Parathyroid adenoma (tissue), 2 donors: ENCODE results near the gene SGSH.
"Not testable (repeated sequence)": the region's sequence is repeated elsewhere in the genome, so short reads cannot be mapped to it uniquely, and the experiment has no call there.

Source experiments
- H2AFZ ChIP-seq: fragments of 300-600 bp; sonication (generic); one replicate; pipeline ENCODE4 v1.7.0; 2017; ENCODE audit warnings: antibody characterized with exemption, mild to moderate bottlenecking
- H3K27ac ChIP-seq: fragments of 300-600 bp; sonication (generic); one replicate; pipeline ENCODE4 v1.7.0; 2017
- H3K27me3 ChIP-seq: fragments of 300-600 bp; sonication (generic); one replicate; pipeline ENCODE4 v1.7.0; 2017; ENCODE audit warnings: low read length; ENCODE audit not compliant: control insufficient read depth, insufficient read depth
- H3K36me3 ChIP-seq: fragments of 300-600 bp; sonication (generic); one replicate; pipeline ENCODE4 v1.7.0; 2017; ENCODE audit warnings: low read length; ENCODE audit not compliant: control insufficient read depth, insufficient read depth
- H3K4me1 ChIP-seq: fragments of 300-600 bp; sonication (generic); one replicate; pipeline ENCODE4 v1.7.0; 2017; ENCODE audit warnings: control low read depth
- H3K4me2 ChIP-seq: fragments of 300-600 bp; sonication (generic); one replicate; pipeline ENCODE4 v1.7.0; 2017; ENCODE audit warnings: low read length
- H3K4me3 ChIP-seq: fragments of 300-600 bp; sonication (generic); one replicate; pipeline ENCODE4 v1.7.0; 2017; ENCODE audit warnings: low read depth, low read length
- H3K79me2 ChIP-seq: fragments of 300-600 bp; sonication (generic); one replicate; pipeline ENCODE4 v1.7.0; 2017; ENCODE audit warnings: control low read depth
- H3K9ac ChIP-seq: fragments of 300-600 bp; sonication (generic); one replicate; pipeline ENCODE4 v1.7.0; 2017; ENCODE audit warnings: mild to moderate bottlenecking
- H3K9me3 ChIP-seq: fragments of 300-600 bp; sonication (generic); one replicate; pipeline ENCODE4 v1.7.0; 2017; ENCODE audit warnings: low read length; ENCODE audit not compliant: control insufficient read depth
- CTCF ChIP-seq: fragments of 300-600 bp; sonication (generic); IDR thresholded peaks from one replicate; pipeline ENCODE4 v1.7.0; 2017; ENCODE audit warnings: antibody characterized with exemption, mild to moderate bottlenecking
- donor health status: primary hyperparathyroidism.

The SGSH gene

GRCh38 chr17:80260069-80260535, 40.0 kb upstream of the SGSH start:
- Histone ChIP-seq H2AFZ (peak overlapping the region; percentile 36), H3K4me2 (peak overlapping the region; percentile 70), H3K4me1 (peaks cover 43% of the 10 kb centered on the region), H3K9ac (no peak overlapping the region), H3K9me3 (no peaks in the 10 kb centered on the region), H3K79me2 (peaks cover 6% of the 10 kb centered on the region), H3K27ac (peak overlapping the region; percentile 100), H3K27me3 (no peaks in the 10 kb centered on the region), H3K36me3 (no peaks in the 10 kb centered on the region), H3K4me3 (peak overlapping the region; percentile 52)
- TF ChIP-seq CTCF, result no peak

- H3K4me2 ChIP-seq, result peak overlapping the region; percentile 70
- H3K27me3 ChIP-seq, result no peaks in the 10 kb centered on the region
- H3K27ac ChIP-seq, result peak overlapping the region; percentile 100
- peak overlapping the region; percentile 52 for H3K4me3 ChIP-seq
- H3K9ac ChIP-seq, result no peak overlapping the region
- peaks cover under 1% of the 10 kb centered on the region for H3K79me2 ChIP-seq
- TF ChIP-seq CTCF, result no peak
- H2AFZ ChIP-seq, result peak overlapping the region; percentile 36
- no peaks in the 10 kb centered on the region for H3K9me3 ChIP-seq
- H3K36me3 ChIP-seq, result no peaks in the 10 kb centered on the region
- peaks cover 43% of the 10 kb centered on the region for H3K4me1 ChIP-seq
These were observed 39.4 kb upstream of the SGSH start for GRCh38 chr17:80259457-80260068.

- not testable (repeated sequence) for H3K9me3 ChIP-seq, H3K9ac ChIP-seq, H3K79me2 ChIP-seq, H3K4me3 ChIP-seq, H3K27me3 ChIP-seq, H3K4me2 ChIP-seq, H3K36me3 ChIP-seq
- Histone ChIP-seq H2AFZ (peak overlapping the region; percentile 30), H3K4me1 (peaks cover 54% of the 10 kb centered on the region), H3K27ac (peak overlapping the region; percentile 100)
These were observed 38.2 kb upstream of the SGSH start for GRCh38 chr17:80258296-80258695.

GRCh38 chr17:80257716-80258213, 37.6 kb upstream of the SGSH start:
- no peak overlapping the region for H3K9ac ChIP-seq
- peak overlapping the region; percentile 100 for H3K27ac ChIP-seq
- H2AFZ ChIP-seq, result no peak overlapping the region
- no peaks in the 10 kb centered on the region for H3K79me2 ChIP-seq
- H3K9me3 ChIP-seq, result no peaks in the 10 kb centered on the region
- H3K4me2 ChIP-seq, result no peak overlapping the region
- H3K4me1 ChIP-seq, result peaks cover 56% of the 10 kb centered on the region
- no peak for TF ChIP-seq CTCF
- H3K27me3 ChIP-seq, result no peaks in the 10 kb centered on the region
- H3K36me3 ChIP-seq, result no peaks in the 10 kb centered on the region
- no peak overlapping the region for H3K4me3 ChIP-seq

- no peak for TF ChIP-seq CTCF
- Histone ChIP-seq H3K27me3 (no peaks in the 10 kb centered on the region), H3K27ac (peak overlapping the region; percentile 100), H3K4me2 (no peak overlapping the region), H3K79me2 (no peaks in the 10 kb centered on the region), H3K4me3 (no peak overlapping the region), H3K4me1 (peaks cover 51% of the 10 kb centered on the region), H3K9ac (no peak overlapping the region), H3K36me3 (no peaks in the 10 kb centered on the region), H2AFZ (no peak overlapping the region), H3K9me3 (no peaks in the 10 kb centered on the region)
These were observed 35.9 kb upstream of the SGSH start for GRCh38 chr17:80256034-80256350.
